ENCODE data around the gene RAG1.

The RAG1 gene

DNA sequence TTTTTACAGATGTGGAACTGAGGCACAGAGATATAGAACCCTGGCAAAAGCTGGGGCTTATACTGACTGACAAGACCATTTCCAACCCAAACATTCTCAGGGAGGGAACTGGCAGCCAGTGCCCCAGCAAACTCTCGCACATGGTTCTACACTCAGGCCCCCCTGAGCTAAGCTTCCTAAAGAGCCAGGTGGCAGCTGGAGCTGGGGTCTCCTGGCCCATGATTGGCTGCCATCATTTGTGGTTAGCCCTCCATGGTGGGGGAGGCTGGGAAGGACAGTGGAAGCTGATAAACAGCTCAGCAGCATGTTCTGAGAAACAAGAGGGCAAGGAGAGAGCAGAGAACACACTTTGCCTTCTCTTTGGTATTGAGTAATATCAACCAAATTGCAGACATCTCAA is at the start of gene RAG1:
RAG1 (plus strand) TSS at position 314 of the 400 bp plus-strand sequence. CDS start 5,298 bp downstream, outside the sequence.
- Mint-ChIP-seq H3K9me3 (no peaks in the 10 kb centered on the region), H3K27ac (no peak within 1 kb of the TSS), H3K36me3 (ENCODE audit: low read depth) (no peaks in the 10 kb centered on the region), H3K27me3 (ENCODE audit: low read depth, poor library complexity) (peaks cover 30% of the 10 kb centered on the region), H3K4me3 (no peak within 1 kb of the TSS), H3K4me1 (peaks cover 17% of the 10 kb centered on the region)
- TF ChIP-seq, protein P1, sequence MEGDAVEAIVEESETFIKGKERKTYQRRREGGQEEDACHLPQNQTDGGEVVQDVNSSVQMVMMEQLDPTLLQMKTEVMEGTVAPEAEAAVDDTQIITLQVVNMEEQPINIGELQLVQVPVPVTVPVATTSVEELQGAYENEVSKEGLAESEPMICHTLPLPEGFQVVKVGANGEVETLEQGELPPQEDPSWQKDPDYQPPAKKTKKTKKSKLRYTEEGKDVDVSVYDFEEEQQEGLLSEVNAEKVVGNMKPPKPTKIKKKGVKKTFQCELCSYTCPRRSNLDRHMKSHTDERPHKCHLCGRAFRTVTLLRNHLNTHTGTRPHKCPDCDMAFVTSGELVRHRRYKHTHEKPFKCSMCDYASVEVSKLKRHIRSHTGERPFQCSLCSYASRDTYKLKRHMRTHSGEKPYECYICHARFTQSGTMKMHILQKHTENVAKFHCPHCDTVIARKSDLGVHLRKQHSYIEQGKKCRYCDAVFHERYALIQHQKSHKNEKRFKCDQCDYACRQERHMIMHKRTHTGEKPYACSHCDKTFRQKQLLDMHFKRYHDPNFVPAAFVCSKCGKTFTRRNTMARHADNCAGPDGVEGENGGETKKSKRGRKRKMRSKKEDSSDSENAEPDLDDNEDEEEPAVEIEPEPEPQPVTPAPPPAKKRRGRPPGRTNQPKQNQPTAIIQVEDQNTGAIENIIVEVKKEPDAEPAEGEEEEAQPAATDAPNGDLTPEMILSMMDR (IDR thresholded peaks at IDR 0.05), result no peak
- no peak for DNase-seq

GRCh38 chr11:36530840-36531239 is 37.0 kb upstream of the RAG1 start:
- H3K4me3 Mint-ChIP-seq, result no peak overlapping the region
- peaks cover 10% of the 10 kb centered on the region for H3K27me3 Mint-ChIP-seq (ENCODE audit: low read depth, poor library complexity)
- H3K36me3 Mint-ChIP-seq (ENCODE audit: low read depth), result no peaks in the 10 kb centered on the region
- DNase-seq, result no peak
- peaks cover 34% of the 10 kb centered on the region for H3K9me3 Mint-ChIP-seq
- H3K27ac Mint-ChIP-seq, result no peak overlapping the region
- TF ChIP-seq, protein P1 (IDR thresholded peaks at IDR 0.05), result no peak
- peaks cover 16% of the 10 kb centered on the region for H3K4me1 Mint-ChIP-seq

DNA sequence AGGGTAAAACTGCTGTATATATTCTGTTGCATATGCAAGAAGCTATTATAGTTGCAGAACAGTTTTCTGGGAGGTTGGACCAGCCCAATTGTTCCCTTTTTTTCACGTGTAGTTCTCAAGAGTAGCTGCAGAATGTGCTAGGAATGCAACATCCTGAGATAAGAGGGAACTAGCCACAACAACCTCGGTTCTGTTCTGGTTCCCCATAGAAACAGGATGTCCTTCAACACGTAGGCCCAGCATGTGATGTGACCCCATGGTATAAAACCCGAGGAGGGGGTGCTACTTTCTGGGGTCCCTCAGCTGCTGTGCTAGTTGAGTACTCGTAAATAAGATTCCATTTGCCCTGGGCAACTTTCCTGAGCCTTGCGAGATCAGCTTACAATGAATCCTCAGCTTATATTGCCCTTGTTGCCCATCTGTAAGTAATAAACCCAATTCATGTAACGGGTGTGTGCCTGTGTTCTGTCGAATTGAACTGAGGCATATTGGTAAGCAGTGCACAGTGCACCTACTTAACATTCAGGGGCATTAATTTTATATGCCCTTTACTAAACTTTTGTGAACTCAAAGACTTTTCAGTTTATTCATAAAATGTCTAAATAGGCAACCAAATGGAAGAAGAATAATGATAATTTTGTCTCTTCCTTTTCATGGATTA is 34.7 kb upstream of the RAG1 start:
- Mint-ChIP-seq H3K36me3 (ENCODE audit: low read depth) (no peaks in the 10 kb centered on the region), H3K9me3 (peaks cover 14% of the 10 kb centered on the region), H3K4me3 (no peak overlapping the region), H3K27me3 (ENCODE audit: low read depth, poor library complexity) (peaks cover 10% of the 10 kb centered on the region), H3K4me1 (peaks cover 18% of the 10 kb centered on the region), H3K27ac (no peak overlapping the region)
- no peak for DNase-seq
- TF ChIP-seq, protein P1 (IDR thresholded peaks at IDR 0.05), result no peak

DNA sequence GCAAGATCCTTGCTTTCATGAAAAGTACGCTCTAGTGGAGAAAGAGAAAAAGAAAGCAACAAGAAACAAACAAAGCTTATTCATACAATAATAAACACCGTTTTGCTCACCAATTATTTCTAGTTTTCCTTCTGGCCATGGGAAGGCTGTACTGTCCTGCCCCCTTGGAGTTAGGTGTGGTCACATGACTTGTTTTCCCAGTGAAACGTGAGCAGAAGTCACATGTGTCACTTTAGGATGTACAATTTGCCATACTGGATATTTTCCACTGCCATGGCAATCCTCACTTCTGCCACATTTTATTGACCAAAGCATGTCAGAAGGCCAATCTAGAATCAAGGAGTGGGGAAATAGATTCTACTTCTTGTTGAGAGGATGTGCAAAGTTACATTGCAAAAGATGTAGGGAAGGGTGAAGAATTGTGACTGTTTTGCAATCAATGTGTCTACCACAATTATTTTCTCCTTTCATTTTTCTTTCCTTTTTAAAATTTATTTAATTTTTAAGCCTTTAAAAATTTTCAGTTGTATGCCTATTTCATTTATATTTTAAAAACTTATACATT is 33.4 kb upstream of the RAG1 start:
- peaks cover 7% of the 10 kb centered on the region for H3K27me3 Mint-ChIP-seq (ENCODE audit: low read depth, poor library complexity)
- TF ChIP-seq, protein P1 (IDR thresholded peaks at IDR 0.05), result no peak
- H3K4me1 Mint-ChIP-seq, result peaks cover 30% of the 10 kb centered on the region
- no peak overlapping the region for H3K27ac Mint-ChIP-seq
- DNase-seq, result no peak
- H3K9me3 Mint-ChIP-seq, result peaks cover 1% of the 10 kb centered on the region
- no peak overlapping the region for H3K4me3 Mint-ChIP-seq
- no peaks in the 10 kb centered on the region for H3K36me3 Mint-ChIP-seq (ENCODE audit: low read depth)

GRCh38 chr11:36540998-36541397 is 26.8 kb upstream of the RAG1 start:
- H3K27me3 Mint-ChIP-seq (ENCODE audit: low read depth, poor library complexity), result peaks cover 3% of the 10 kb centered on the region
- H3K4me1 Mint-ChIP-seq, result peaks cover 40% of the 10 kb centered on the region
- H3K36me3 Mint-ChIP-seq (ENCODE audit: low read depth), result no peaks in the 10 kb centered on the region
- TF ChIP-seq, protein P1 (IDR thresholded peaks at IDR 0.05), result no peak
- DNase-seq, result no peak
- no peak overlapping the region for H3K4me3 Mint-ChIP-seq
- peaks cover 4% of the 10 kb centered on the region for H3K9me3 Mint-ChIP-seq
- no peak overlapping the region for H3K27ac Mint-ChIP-seq
